AG08395 (cell line): ENCODE measurements around the gene PHF21A.

ENCODE experiments used
- DNase-seq: peaks from one replicate; pipeline ENCODE4 v3.0.0; 2012; ENCODE audit warnings: mixed read lengths, low spot score

PHF21A gene

DNA sequence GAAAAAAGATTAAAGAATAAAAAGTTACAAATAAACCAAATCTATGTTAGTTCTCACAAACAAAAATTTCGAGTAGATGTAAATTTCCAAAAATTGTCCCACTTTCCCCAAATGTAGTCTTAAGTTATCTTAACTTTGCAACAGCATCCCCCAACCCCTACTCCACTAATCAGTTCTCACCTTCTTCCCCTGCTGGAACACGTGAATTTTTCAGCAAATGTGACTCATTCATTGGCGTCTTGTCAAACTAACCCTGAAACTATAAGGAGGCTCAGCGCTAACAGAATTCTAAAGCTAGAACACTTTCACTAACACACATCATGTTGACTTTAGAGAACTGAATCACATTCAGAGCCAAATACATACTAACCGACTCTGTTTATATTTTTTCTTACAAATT, 46.1 kb downstream of the PHF21A start:
- no peak for DNase-seq

GRCh38 chr11:46073632-46074031, 47.6 kb downstream of the PHF21A start:
- DNase-seq = no peak

DNA sequence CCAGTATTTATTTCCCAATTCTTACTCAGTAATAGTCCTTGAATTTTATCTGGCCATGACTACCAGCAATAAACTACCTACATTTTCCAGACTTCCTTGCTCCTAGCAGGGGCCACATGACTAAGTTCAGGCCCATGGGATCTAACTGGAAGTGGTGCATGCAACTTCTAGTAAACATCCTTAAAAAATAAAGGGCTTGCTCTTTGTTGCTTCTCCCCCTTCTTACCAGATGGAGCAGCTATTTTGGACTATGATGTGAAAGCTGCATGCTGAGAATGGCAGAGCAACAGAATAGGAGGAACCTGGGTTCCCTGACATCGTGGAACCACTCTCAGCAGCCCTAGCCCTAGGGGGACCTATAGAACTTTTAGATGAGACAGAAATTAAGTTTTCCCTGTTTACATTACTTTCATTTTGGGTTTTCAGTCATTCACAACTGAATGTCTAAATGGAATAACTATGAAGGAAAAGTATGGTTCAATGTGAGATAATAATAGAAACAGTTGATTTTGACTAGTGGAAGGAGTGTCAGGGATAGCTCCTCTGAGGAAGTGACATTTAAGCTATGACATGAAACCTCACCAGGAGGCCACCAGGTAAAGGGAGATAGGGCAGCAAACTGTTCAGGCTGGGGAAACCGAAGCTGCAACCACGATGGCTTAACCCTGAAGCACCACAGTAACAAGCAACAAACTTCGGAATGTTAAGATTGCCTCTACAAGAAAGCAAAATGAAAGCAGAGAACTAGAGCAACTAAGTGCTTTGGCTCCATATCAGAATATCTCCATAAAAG, 48.9 kb downstream of the PHF21A start:
- no peak for DNase-seq

DNA sequence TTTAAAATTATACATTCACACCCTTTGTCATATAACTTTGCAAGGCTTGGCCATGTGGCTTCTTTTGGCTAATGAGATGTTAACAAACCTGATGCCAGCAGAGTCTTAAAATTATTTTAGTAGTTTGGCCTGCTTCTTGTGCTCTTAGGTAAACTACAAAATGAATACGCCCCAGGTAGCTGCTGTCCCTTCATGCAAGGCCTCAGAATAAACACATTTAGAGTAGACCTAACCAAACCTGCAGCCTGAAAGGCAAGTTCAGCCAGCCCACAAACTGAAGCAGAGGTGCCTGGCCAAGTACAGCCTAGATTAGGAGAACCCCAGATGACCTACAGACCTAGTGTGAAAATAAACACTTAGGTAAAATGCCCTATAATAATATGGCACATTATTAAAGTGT, 50.2 kb downstream of the PHF21A start:
- DNase-seq = no peak

DNA sequence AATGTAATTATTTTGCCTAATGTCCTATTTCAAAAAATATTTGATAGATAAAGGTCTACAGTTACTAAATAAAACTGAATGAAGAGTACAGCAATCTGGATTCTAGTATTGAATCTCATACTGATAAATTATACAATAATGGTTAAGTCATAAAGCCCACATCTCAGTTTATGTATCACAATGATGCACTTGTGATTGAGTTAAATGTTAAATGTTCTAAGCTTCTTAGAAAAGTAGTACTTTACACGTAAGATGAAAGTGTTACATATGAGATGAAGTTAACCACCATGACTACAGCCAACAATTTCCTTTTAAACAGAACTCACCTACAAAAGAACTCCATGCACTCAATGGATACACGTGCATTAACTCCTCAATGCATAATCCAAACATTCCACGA, 51.7 kb downstream of the PHF21A start:
- no peak for DNase-seq

- DNase-seq = no peak
Measured at GRCh38 chr11:46066335-46066734, 54.9 kb downstream of the PHF21A start.

- DNase-seq = no peak
Measured at GRCh38 chr11:46065681-46066080, 55.6 kb downstream of the PHF21A start.

- DNase-seq = peak; percentile 24
Measured at GRCh38 chr11:46064221-46064620, 57.0 kb downstream of the PHF21A start.

- no peak for DNase-seq
Measured at GRCh38 chr11:46063138-46063537, 58.1 kb downstream of the PHF21A start.

DNA sequence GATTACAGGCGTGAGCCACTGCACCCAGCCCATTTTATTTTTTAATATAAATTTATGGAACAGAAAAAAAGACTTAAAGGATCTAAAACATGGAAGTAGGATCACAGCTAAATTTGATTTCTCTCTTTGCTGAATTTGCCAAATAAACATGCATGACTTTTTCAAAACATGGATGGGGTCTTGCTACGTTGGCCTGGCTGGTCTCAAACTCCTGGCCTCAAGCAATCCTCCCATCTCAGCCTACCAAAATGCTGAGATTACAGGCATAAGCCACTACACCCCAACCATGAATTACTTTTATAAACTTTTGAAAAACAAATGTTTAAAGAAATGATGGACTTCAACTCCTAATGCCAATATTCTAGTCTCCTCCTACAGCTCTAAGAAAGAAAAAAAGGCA, 61.2 kb downstream of the PHF21A start:
- DNase-seq = no peak

- no peak for DNase-seq
Measured at GRCh38 chr11:46057489-46057888, 63.8 kb downstream of the PHF21A start.

- DNase-seq = peak; percentile 37
Measured at GRCh38 chr11:46055371-46055770, 65.9 kb downstream of the PHF21A start.

GRCh38 chr11:46051102-46051501, 70.2 kb downstream of the PHF21A start:
- DNase-seq = no peak

DNA sequence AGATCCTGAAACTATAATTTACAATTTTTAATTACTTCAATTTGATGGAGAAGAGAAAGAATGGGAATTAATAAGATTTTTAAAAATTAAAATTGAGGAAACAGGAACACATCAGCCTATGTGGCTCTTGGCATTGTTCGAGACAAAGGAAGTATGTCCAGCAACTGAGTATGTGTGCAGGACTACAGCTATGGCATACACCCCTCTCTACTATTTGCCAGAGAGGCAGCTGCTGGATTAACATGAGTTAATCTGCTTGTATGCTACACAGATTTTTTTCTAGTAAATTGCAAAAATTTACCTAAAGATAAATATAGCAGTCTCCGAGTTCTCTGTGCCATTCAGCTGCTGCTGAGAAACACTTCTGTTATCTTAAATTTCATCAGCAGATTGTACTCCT, 70.6 kb downstream of the PHF21A start:
- DNase-seq = no peak

GRCh38 chr11:46050003-46050461, 71.2 kb downstream of the PHF21A start:
- peak; percentile 74 for DNase-seq

DNA sequence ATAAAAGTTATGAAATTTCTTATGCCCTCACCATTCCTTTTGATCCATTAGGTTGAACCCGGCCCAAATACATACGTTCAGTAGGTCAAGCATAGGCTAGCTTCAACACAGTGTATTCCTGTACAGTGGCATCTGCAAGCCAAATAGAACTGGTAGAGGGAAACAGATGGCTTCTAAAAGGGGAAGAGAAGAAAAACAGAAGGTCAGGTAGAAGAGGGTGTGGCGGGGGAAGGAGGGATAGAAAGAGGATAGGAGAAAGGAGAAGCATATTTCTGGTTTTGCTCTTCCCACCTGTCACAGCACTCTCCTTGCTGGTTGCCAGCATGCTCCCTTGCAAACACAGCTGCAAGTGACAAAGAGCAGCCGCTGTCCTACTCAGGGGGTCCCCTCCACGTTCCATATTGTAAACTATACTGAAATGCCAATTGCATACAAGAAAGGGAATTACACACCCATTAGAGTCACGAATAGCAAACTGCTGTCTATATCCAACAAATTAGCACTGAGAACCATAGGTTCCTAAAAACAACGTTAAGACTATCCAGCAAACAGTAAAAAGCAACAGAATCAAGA, 71.8 kb downstream of the PHF21A start:
- DNase-seq = no peak

DNA sequence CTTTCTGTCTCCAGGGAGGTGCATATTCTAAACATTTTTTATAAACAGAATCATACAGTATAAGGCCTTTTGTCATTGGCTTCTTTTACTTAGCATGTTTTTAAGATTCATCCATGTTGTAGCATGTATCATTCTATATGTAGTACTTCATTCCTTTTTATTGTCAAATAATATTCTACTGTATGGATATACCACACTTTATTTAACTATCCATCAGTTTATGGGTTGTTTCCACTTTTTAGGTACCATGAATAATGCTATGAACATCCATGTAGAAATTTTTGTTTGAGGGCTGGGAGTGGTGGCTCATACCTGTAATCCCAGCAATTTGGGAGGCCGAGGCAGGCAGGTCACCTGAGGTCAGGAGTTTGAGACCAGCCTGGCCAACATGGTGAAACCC, 73.1 kb downstream of the PHF21A start:
- DNase-seq = no peak

- no peak for DNase-seq
Measured at GRCh38 chr11:46047520-46047919, 73.7 kb downstream of the PHF21A start.

DNA sequence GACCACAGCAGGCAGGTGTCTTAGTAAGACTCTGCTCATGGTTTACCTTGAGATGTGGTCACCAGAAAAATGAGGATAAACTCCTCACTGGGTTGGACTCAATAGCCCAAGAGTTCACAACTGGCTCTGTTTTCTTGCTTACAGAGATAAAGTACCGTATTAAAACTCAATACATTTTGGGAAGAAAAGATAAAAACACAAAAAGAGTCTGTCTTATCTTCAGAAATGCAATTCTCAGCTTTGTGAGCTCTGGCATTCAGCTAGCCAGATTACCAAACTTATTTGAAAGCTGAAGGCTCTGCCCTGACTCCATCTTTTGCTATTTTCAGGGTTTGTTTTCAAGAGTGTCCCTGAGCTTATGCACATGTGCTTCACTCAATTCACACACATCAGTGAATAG, 75.4 kb downstream of the PHF21A start:
- no peak for DNase-seq

- no peak for DNase-seq
Measured at GRCh38 chr11:46044601-46045000, 76.7 kb downstream of the PHF21A start.

DNA sequence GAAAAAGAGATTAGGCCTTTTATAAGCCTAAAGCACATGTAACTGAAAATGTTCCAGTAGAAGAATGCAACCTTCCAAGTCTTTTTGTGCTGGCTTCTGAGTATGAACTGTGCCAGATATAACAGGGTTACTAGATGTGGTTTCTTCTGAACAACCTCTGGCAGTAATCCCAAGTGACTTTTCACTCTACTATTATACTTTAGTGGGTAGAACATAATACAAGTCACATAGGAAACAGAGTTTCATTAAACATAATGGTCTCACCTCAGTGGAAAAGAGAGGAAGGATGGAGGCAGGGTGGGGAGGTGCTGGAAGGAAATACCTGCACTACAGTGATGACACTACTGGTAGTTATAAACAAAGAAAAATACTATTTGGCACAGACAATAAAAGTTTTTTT, 81.3 kb downstream of the PHF21A start:
- peak; percentile 37 for DNase-seq

GRCh38 chr11:46038529-46038928, 82.7 kb downstream of the PHF21A start:
- no peak for DNase-seq

DNA sequence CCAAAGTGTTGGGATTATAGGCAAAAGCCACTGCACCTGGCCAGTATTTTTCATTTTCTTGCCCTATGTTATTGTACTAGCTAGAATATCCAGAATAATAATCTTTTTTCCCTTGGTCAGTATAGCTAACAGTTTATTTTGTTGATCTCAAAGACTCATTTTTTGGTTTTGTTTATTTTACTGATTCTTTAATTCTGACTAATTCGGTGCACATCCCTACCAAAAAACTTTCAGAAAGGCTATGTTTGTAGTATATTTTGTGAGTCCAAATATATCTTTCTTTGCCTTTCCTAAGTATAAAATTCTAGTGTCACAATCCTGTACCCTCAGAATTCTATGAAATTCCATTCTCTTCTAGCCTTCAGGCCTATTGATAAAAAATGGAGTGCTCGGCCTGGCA, 84.3 kb downstream of the PHF21A start:
- no peak for DNase-seq

DNA sequence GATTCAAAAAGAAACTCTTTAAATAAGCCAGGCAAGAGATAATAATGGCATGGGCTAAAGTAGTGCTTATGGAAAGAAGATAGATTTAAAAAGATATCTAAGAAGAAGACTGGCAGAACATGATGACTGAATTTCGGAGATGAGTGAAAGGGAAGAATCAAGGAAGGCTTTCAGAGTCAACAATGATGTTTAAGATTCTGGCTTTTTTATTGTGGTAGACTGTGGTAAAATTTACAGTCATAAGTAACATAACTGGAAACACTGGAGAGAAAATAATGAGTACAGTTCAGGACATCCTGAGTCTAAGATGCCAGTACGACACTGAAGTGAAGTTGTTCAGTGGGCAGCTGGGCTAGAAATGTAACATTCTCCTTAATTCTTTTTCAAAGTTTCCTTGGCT, 85.2 kb downstream of the PHF21A start:
- no peak for DNase-seq
